ENCODE measurements around the gene HSP90AA1.

The HSP90AA1 gene

GRCh38 chr14:102063109-102063807 lies 23.6 kb downstream of the HSP90AA1 start:
- H3K36me3 ChIP-seq, result no peaks in the 10 kb centered on the region
- H3K27me3 ChIP-seq, result no peaks in the 10 kb centered on the region
- peak; percentile 68 for TF ChIP-seq CTCF (IDR thresholded peaks at IDR 0.05; ENCODE audit: low read depth, low read length)
- no peaks in the 10 kb centered on the region for H3K4me1 ChIP-seq
- no peaks in the 10 kb centered on the region for H3K9me3 ChIP-seq
- no peak overlapping the region for H3K4me3 ChIP-seq (ENCODE audit: low read depth, low read length)
- peak; percentile 93 for DNase-seq

- no peak overlapping the region for H3K4me3 ChIP-seq (ENCODE audit: low read depth, low read length)
- no peaks in the 10 kb centered on the region for H3K4me1 ChIP-seq
- no peaks in the 10 kb centered on the region for H3K27me3 ChIP-seq
- no peaks in the 10 kb centered on the region for H3K9me3 ChIP-seq
- H3K36me3 ChIP-seq, result peaks cover 8% of the 10 kb centered on the region
- no peak for DNase-seq
- TF ChIP-seq CTCF (IDR thresholded peaks at IDR 0.05; ENCODE audit: low read depth, low read length), result no peak
Measured at GRCh38 chr14:102058961-102059360, 27.9 kb downstream of the HSP90AA1 start.

GRCh38 chr14:102058146-102058545 lies 28.7 kb downstream of the HSP90AA1 start:
- TF ChIP-seq CTCF (IDR thresholded peaks at IDR 0.05; ENCODE audit: low read depth, low read length), result no peak
- DNase-seq, result no peak
- Histone ChIP-seq H3K9me3 (no peaks in the 10 kb centered on the region), H3K36me3 (peaks cover 9% of the 10 kb centered on the region), H3K27me3 (no peaks in the 10 kb centered on the region), H3K4me1 (no peaks in the 10 kb centered on the region), H3K4me3 (ENCODE audit: low read depth, low read length) (no peak overlapping the region)

- Histone ChIP-seq H3K4me1 (no peaks in the 10 kb centered on the region), H3K27me3 (no peaks in the 10 kb centered on the region), H3K9me3 (no peaks in the 10 kb centered on the region), H3K36me3 (peaks cover 11% of the 10 kb centered on the region), H3K4me3 (ENCODE audit: low read depth, low read length) (no peak overlapping the region)
- DNase-seq, result no peak
- no peak for TF ChIP-seq CTCF (IDR thresholded peaks at IDR 0.05; ENCODE audit: low read depth, low read length)
Measured at GRCh38 chr14:102057480-102058114, 29.2 kb downstream of the HSP90AA1 start.

GRCh38 chr14:102056694-102057442 lies 30.0 kb downstream of the HSP90AA1 start:
- H3K27me3 ChIP-seq, result no peaks in the 10 kb centered on the region
- DNase-seq, result no peak
- TF ChIP-seq CTCF (IDR thresholded peaks at IDR 0.05; ENCODE audit: low read depth, low read length), result no peak
- no peak overlapping the region for H3K4me3 ChIP-seq (ENCODE audit: low read depth, low read length)
- peaks cover 18% of the 10 kb centered on the region for H3K36me3 ChIP-seq
- no peaks in the 10 kb centered on the region for H3K9me3 ChIP-seq
- no peaks in the 10 kb centered on the region for H3K4me1 ChIP-seq

All from BE2C (cell line).